ENCODE results near the gene ANKRD55.
"Not testable (repeated sequence)": the region's sequence is repeated elsewhere in the genome, so short reads cannot be mapped to it uniquely, and the experiment has no call there.

Gene ANKRD55

GRCh38 chr5:56251918-56252553 lies 18.9 kb upstream of the ANKRD55 start:
- DNase-seq: no peak

GRCh38 chr5:56251440-56251839 lies 18.3 kb upstream of the ANKRD55 start:
- DNase-seq: no peak

GRCh38 chr5:56250011-56250410 lies 16.9 kb upstream of the ANKRD55 start:
- DNase-seq: no peak

- DNase-seq: not testable (repeated sequence)
These were observed 16.0 kb upstream of the ANKRD55 start for GRCh38 chr5:56249085-56249484.

GRCh38 chr5:56247592-56247991 lies 14.5 kb upstream of the ANKRD55 start:
- DNase-seq: no peak

- DNase-seq: no peak
These were observed 13.6 kb upstream of the ANKRD55 start for GRCh38 chr5:56246769-56247168.

- no peak for DNase-seq
These were observed 12.4 kb upstream of the ANKRD55 start for GRCh38 chr5:56245481-56245880.

- no peak for DNase-seq
These were observed 11.5 kb upstream of the ANKRD55 start for GRCh38 chr5:56244627-56245026.

GRCh38 chr5:56242271-56242670 lies 9.1 kb upstream of the ANKRD55 start:
- DNase-seq: not testable (repeated sequence)

GRCh38 chr5:56232538-56232937 lies 592 bp downstream of the ANKRD55 start:
- no peak for DNase-seq

- DNase-seq: no peak
These were observed 2.6 kb downstream of the ANKRD55 start for GRCh38 chr5:56230576-56230975.

GRCh38 chr5:56229111-56229510 lies 4.0 kb downstream of the ANKRD55 start:
- DNase-seq: no peak

GRCh38 chr5:56228631-56229030 lies 4.5 kb downstream of the ANKRD55 start:
- no peak for DNase-seq

- DNase-seq: no peak
These were observed 5.4 kb downstream of the ANKRD55 start for GRCh38 chr5:56227691-56228090.

- DNase-seq: not testable (repeated sequence)
These were observed 9.8 kb downstream of the ANKRD55 start for GRCh38 chr5:56223298-56223697.

- not testable (repeated sequence) for DNase-seq
These were observed 11.5 kb downstream of the ANKRD55 start for GRCh38 chr5:56221601-56222000.

GRCh38 chr5:56215019-56215830 lies 17.9 kb downstream of the ANKRD55 start:
- no peak for DNase-seq

GRCh38 chr5:56213886-56214535 lies 19.1 kb downstream of the ANKRD55 start:
- not testable (repeated sequence) for DNase-seq

GRCh38 chr5:56212130-56212879 lies 20.8 kb downstream of the ANKRD55 start:
- no peak for DNase-seq

- no peak for DNase-seq
These were observed 21.7 kb downstream of the ANKRD55 start for GRCh38 chr5:56211298-56211865.

GRCh38 chr5:56208681-56209080 lies 24.4 kb downstream of the ANKRD55 start:
- no peak for DNase-seq

- DNase-seq: no peak
These were observed 25.6 kb downstream of the ANKRD55 start for GRCh38 chr5:56207537-56207936.
